ENCODE results near the gene CLDN8. TPM values are rescaled to one million over a fixed set of nuclear protein-coding genes. Genes with fewer than 3 reads are reported as not detected.

CLDN8 gene
- total and polyA plus RNA-seq, 9 of the 15 experiments (the other 6 are each of a cell fraction or from before 2014, with no cell fraction given) = not detected

DNA sequence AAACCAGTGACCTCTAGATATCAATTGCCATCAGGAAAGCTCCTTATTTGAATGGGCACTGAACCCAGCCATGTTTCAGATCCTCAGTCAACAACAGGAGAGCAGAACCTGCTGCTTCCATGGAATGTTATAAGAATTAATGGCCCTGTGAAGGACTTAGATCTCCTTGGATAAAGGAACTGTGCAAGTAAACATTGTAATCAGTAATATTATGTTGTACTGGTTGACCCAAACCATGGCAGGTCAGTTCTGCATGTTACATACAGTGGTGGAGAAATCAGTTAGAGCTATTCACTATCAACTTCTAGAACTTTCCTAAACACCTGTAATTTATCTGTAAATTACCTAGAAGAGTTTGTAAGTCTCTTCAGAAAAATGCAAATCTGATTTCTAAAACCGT lies 11.2 kb upstream of the CLDN8 start:
- in situ Hi-C loops (cut with MboI) = no loop called here

DNA sequence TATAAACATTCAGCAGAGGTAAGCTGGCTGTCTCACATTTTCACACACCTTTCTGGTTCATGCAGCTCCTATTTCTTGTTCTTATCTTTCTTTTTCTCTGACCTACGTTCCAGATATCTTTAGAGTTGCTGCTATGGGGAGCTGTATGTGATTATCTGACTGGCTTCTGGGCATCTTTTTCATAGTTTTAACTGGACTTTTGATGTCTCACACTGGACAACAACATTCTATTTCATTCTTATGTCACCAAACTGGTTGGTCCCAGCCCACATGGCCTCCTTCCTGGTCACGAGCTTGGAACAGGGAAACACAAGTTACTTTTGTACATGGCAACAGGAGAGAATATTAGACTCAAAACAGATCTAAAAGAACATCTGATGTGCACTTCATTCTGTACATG lies 7.7 kb upstream of the CLDN8 start:
- ChIA-PET POLR2A (no interaction called here), CTCF (ENCODE audit: low intra/inter-chr PET ratio) (no interaction called here)
- FAIRE-seq (no peak), ATAC-seq (no peak), DNase-seq (ENCODE audit: extremely low read depth in 1 of 4, low spot score in 3 of 4) (no peak)
- Histone ChIP-seq H4K20me1 (replicated peaks; ENCODE audit: control insufficient read depth, insufficient read depth, low read length) (no peaks in the 10 kb centered on the region), H3K4me2 (ENCODE audit: insufficient read depth, low read length) (no peak overlapping the region), H3K27ac (ENCODE audit: extremely low read depth, low read depth, low read length) (no peak overlapping the region), H3K9ac (ENCODE audit: insufficient read depth in 1 of 2, low read depth in 2 of 2, low read length in 2 of 2) (no peak overlapping the region), H3K27me3 (ENCODE audit: control insufficient read depth in 2 of 2, insufficient read depth in 2 of 2, low read length in 2 of 2) (no peaks in the 10 kb centered on the region), H3K4me3 (no peak overlapping the region), H3K9me3 (replicated peaks; ENCODE audit: control insufficient read depth, insufficient read depth, low read depth, low read length) (no peaks in the 10 kb centered on the region), H3K9me1 (ENCODE audit: control insufficient read depth, insufficient read depth, low read length) (no peaks in the 10 kb centered on the region), H2AFZ (ENCODE audit: low read depth, low read length) (no peak overlapping the region), H3K4me1 (replicated peaks in 1 of 2; ENCODE audit: control insufficient read depth in 2 of 2, insufficient read depth in 2 of 2, low read length in 2 of 2) (no peaks in the 10 kb centered on the region; a peak in 1 of 5 replicates), H3K79me2 (ENCODE audit: control insufficient read depth, insufficient read depth, low read length) (no peaks in the 10 kb centered on the region), H3K36me3 (ENCODE audit: control insufficient read depth, insufficient read depth, low read length) (no peaks in the 10 kb centered on the region)
- intact Hi-C loops (cut with micrococcal nuclease) = no loop called here
- no TSS peak for BruUV-seq (replicated peaks)
- 3% methylated on average over 2 of the region's 2 CpGs for WGBS (ENCODE audit: insufficient coverage, low coverage, missing lambda C conversion rate)
- in situ Hi-C loops (cut with MboI) = no loop called here
- TF ChIP-seq SAP30 (IDR thresholded peaks at IDR 0.05; ENCODE audit: borderline replicate concordance, insufficient read depth, low read depth, low read length, poor library complexity, severe bottlenecking) (no peak), CBX1 (IDR thresholded peaks at IDR 0.05; ENCODE audit: low read depth) (no peak), RFX1 (IDR thresholded peaks at IDR 0.05) (no peak), SIRT6 (IDR thresholded peaks at IDR 0.05; ENCODE audit: low read depth, low read length) (no peak)
- TF ChIP-seq, protein P1, sequence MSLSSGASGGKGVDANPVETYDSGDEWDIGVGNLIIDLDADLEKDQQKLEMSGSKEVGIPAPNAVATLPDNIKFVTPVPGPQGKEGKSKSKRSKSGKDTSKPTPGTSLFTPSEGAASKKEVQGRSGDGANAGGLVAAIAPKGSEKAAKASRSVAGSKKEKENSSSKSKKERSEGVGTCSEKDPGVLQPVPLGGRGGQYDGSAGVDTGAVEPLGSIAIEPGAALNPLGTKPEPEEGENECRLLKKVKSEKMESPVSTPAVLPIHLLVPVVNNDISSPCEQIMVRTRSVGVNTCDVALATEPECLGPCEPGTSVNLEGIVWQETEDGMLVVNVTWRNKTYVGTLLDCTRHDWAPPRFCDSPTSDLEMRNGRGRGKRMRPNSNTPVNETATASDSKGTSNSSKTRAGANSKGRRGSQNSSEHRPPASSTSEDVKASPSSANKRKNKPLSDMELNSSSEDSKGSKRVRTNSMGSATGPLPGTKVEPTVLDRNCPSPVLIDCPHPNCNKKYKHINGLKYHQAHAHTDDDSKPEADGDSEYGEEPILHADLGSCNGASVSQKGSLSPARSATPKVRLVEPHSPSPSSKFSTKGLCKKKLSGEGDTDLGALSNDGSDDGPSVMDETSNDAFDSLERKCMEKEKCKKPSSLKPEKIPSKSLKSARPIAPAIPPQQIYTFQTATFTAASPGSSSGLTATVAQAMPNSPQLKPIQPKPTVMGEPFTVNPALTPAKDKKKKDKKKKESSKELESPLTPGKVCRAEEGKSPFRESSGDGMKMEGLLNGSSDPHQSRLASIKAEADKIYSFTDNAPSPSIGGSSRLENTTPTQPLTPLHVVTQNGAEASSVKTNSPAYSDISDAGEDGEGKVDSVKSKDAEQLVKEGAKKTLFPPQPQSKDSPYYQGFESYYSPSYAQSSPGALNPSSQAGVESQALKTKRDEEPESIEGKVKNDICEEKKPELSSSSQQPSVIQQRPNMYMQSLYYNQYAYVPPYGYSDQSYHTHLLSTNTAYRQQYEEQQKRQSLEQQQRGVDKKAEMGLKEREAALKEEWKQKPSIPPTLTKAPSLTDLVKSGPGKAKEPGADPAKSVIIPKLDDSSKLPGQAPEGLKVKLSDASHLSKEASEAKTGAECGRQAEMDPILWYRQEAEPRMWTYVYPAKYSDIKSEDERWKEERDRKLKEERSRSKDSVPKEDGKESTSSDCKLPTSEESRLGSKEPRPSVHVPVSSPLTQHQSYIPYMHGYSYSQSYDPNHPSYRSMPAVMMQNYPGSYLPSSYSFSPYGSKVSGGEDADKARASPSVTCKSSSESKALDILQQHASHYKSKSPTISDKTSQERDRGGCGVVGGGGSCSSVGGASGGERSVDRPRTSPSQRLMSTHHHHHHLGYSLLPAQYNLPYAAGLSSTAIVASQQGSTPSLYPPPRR (CRISPR knock-in tag; IDR thresholded peaks at IDR 0.05; ENCODE audit: borderline replicate concordance) = no peak

More for the DNA sequence above, 11.2 kb upstream of the CLDN8 start:
- Histone ChIP-seq H3K27ac (ENCODE audit: extremely low read depth, low read depth, low read length) (no peak overlapping the region), H3K4me2 (ENCODE audit: insufficient read depth, low read length) (no peak overlapping the region), H3K4me1 (replicated peaks in 1 of 2; ENCODE audit: control insufficient read depth in 2 of 2, insufficient read depth in 2 of 2, low read length in 2 of 2) (no peaks in the 10 kb centered on the region; a peak in 1 of 5 replicates), H3K79me2 (ENCODE audit: control insufficient read depth, insufficient read depth, low read length) (no peaks in the 10 kb centered on the region), H3K4me3 (no peak overlapping the region), H3K27me3 (ENCODE audit: control insufficient read depth in 2 of 2, insufficient read depth in 2 of 2, low read length in 2 of 2) (no peaks in the 10 kb centered on the region), H4K20me1 (replicated peaks; ENCODE audit: control insufficient read depth, insufficient read depth, low read length) (no peaks in the 10 kb centered on the region), H3K9me3 (replicated peaks; ENCODE audit: control insufficient read depth, insufficient read depth, low read depth, low read length) (no peaks in the 10 kb centered on the region), H2AFZ (ENCODE audit: low read depth, low read length) (no peak overlapping the region), H3K9ac (ENCODE audit: insufficient read depth in 1 of 2, low read depth in 2 of 2, low read length in 2 of 2) (no peak overlapping the region), H3K9me1 (ENCODE audit: control insufficient read depth, insufficient read depth, low read length) (no peaks in the 10 kb centered on the region), H3K36me3 (ENCODE audit: control insufficient read depth, insufficient read depth, low read length) (no peaks in the 10 kb centered on the region)
- no peak for ATAC-seq
- 0% methylated on average over 1 of the region's 1 CpG for WGBS (ENCODE audit: insufficient coverage, low coverage, missing lambda C conversion rate)
- intact Hi-C loops (cut with micrococcal nuclease) = no loop called here
- no TSS peak for BruUV-seq (replicated peaks)
- no peak for DNase-seq (ENCODE audit: extremely low read depth in 1 of 4, low spot score in 3 of 4)
- TF ChIP-seq LARP7 (IDR thresholded peaks at IDR 0.05) = no peak
- TF ChIP-seq, protein P2, sequence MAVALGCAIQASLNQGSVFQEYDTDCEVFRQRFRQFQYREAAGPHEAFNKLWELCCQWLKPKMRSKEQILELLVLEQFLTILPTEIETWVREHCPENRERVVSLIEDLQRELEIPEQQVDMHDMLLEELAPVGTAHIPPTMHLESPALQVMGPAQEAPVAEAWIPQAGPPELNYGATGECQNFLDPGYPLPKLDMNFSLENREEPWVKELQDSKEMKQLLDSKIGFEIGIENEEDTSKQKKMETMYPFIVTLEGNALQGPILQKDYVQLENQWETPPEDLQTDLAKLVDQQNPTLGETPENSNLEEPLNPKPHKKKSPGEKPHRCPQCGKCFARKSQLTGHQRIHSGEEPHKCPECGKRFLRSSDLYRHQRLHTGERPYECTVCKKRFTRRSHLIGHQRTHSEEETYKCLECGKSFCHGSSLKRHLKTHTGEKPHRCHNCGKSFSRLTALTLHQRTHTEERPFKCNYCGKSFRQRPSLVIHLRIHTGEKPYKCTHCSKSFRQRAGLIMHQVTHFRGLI (CRISPR knock-in tag; IDR thresholded peaks at IDR 0.05) = no peak
- no peak for TF ChIP-seq PTRF (tag; IDR thresholded peaks at IDR 0.05)
- TF ChIP-seq ZKSCAN8 (CRISPR knock-in tag; IDR thresholded peaks at IDR 0.05) = no peak
- TF ChIP-seq E2F3 (CRISPR knock-in tag; IDR thresholded peaks at IDR 0.05) = no peak
- no peak for TF ChIP-seq CREBBP (IDR thresholded peaks at IDR 0.05; ENCODE audit: low read depth, low read length)
- TF ChIP-seq ZNF79 (CRISPR knock-in tag; IDR thresholded peaks at IDR 0.05; ENCODE audit: low read depth) = no peak
- no peak for TF ChIP-seq TCF3 (CRISPR knock-in tag; IDR thresholded peaks at IDR 0.05)
- TF ChIP-seq BHLHE40 (IDR thresholded peaks at IDR 0.05; ENCODE audit: low read length) = no peak
- FAIRE-seq = no peak
- ChIA-PET CTCF (ENCODE audit: low intra/inter-chr PET ratio) (no interaction called here), POLR2A (no interaction called here)
